Measurements from ENCODE around the gene RABGAP1L. TPM values are rescaled to one million over a fixed set of nuclear protein-coding genes. Genes with fewer than 3 reads are reported as not detected.
A peak's percentile ranks its signal among the peaks of the same experiment; 100 is the strongest.

Gene RABGAP1L
- total and polyA plus RNA-seq, 10 of the 15 experiments (the other 5 are each of a cell fraction or from before 2014, with no cell fraction given), result 5.8 to 194 (median 113) TPM

- Histone ChIP-seq H3K9me3 (replicated peaks; ENCODE audit: control insufficient read depth, insufficient read depth, low read length) (no peaks in the 10 kb centered on the region), H4K20me1 (ENCODE audit: control insufficient read depth, insufficient read depth) (no peaks in the 10 kb centered on the region), H2AFZ (ENCODE audit: control insufficient read depth, low read depth, low read length) (no peak overlapping the region), H3K9ac (ENCODE audit: control insufficient read depth, insufficient read depth, low read length) (no peak overlapping the region), H3K36me3 (ENCODE audit: control insufficient read depth in 2 of 2, insufficient read depth in 2 of 2, low read length in 1 of 2) (0 out of 4 replicates have a peak, but pooled peaks cover 0 to 2% of the 10 kb centered on the region in 2 experiments), H3K27me3 (replicated peaks in 1 of 2; ENCODE audit: control insufficient read depth in 2 of 2, insufficient read depth in 2 of 2, low read length in 1 of 2) (no peaks in the 10 kb centered on the region), H3K79me2 (ENCODE audit: control insufficient read depth, insufficient read depth, low read length) (no peaks in the 10 kb centered on the region), H3K4me3 (no peak overlapping the region), H3K4me1 (ENCODE audit: control insufficient read depth, insufficient read depth, low read length) (peaks cover 23% of the 10 kb centered on the region), H3K4me2 (ENCODE audit: control insufficient read depth, insufficient read depth) (no peak overlapping the region), H3K27ac (ENCODE audit: control insufficient read depth, insufficient read depth) (no peak overlapping the region)
- WGBS (ENCODE audit: insufficient coverage, insufficient replicate concordance, low lambda C conversion rate, missing lambda C conversion rate), result 56% methylated on average over 6 of the region's 6 CpGs
- BruUV-seq (replicated peaks), result no TSS peak
- ChIA-PET POLR2A (interaction anchor here (0.8 to 7.2 kb wide), 5 partner anchors 11 to 90 kb away, joined by 3 to 74 read pairs (median 5); partner anchors contain the start of gene CACYBP), RAD21 (ENCODE audit: unreplicated experiment) (interaction anchor here (0.7 to 4.1 kb wide), 11 partner anchors 10 to 164 kb away, joined by 3 to 59 read pairs (median 4); partner anchors contain the start of gene CACYBP), SMC1A (ENCODE audit: uncharacterized antibody, unreplicated experiment) (interaction anchor here (1.0 to 5.2 kb wide), 18 partner anchors 11 to 165 kb away, joined by 3 to 44 read pairs (median 5); partner anchors contain the start of gene CACYBP), CTCF (interaction anchor here (0.8 to 1.7 kb wide), 4 partner anchors 10 to 35 kb away, joined by 3 to 7 read pairs (median 5); no protein-coding TSS in a partner anchor)
- DNase-seq (ENCODE audit: low read depth, low spot score) (no peak), FAIRE-seq (no peak), ATAC-seq (peak; percentile 72)
- intact Hi-C loops (cut with micrococcal nuclease; ENCODE audit: unreplicated experiment), result no loop called here
- in situ Hi-C loops (cut with MboI), result no loop called here
- TF ChIP-seq BACH1 (IDR thresholded peaks at IDR 0.05; ENCODE audit: borderline replicate concordance) (no peak), POU2F2 (IDR thresholded peaks at IDR 0.05; ENCODE audit: borderline replicate concordance, low read depth, low read length) (peak; percentile 14; the same call in 1 of the 3 replicates), NBN (IDR thresholded peaks at IDR 0.05) (peak; percentile 40; the same call in 1 of the 2 replicates), IKZF2 (IDR thresholded peaks at IDR 0.05) (peak; percentile 31 to 54; a peak in 2 of 4 replicates), PBX3 (IDR thresholded peaks at IDR 0.05; ENCODE audit: insufficient replicate concordance, low read depth, low read length) (no peak), POLR2AphosphoS5 (IDR thresholded peaks at IDR 0.05; ENCODE audit: low read length) (peak; percentile 31; the same call in 1 of the 2 replicates), ELK1 (IDR thresholded peaks at IDR 0.05; ENCODE audit: low read depth, low read length) (peak; percentile 90), ZNF687 (IDR thresholded peaks at IDR 0.05) (no peak), HDAC2 (IDR thresholded peaks at IDR 0.05) (no peak), HDGF (IDR thresholded peaks at IDR 0.05) (peak; percentile 48; the same call in 1 of the 2 replicates), NR2F1 (conservative IDR thresholded peaks at IDR 0.05) (0 out of 2 replicates have a peak, but pooled peaks have one; percentile 35), JUNB (IDR thresholded peaks at IDR 0.05) (0 out of 2 replicates have a peak, but pooled peaks have one; percentile 41), SRF (IDR thresholded peaks at IDR 0.05; ENCODE audit: low read depth in 2 of 2, low read length in 2 of 2) (peak; percentile 76 to 95), MTA2 (IDR thresholded peaks at IDR 0.05; ENCODE audit: low read depth) (peak; percentile 29; the same call in 1 of the 2 replicates), HSF1 (IDR thresholded peaks at IDR 0.05; ENCODE audit: low read depth, low read length) (no peak)
Observed at GRCh38 chr1:174964261-174964971, 805.1 kb downstream of the RABGAP1L start.

Data from GM12878 (cell line).